HFF-Myc (cell line): Measurements from ENCODE around the gene ZBTB6.

Source experiments
- DNase-seq: peaks from one replicate; pipeline ENCODE4 v3.0.0-alpha.2; 2011; ENCODE audit warnings: low read depth; ENCODE audit errors: extremely low read depth
- H3K4me3 ChIP-seq: replicated peaks from 2 replicates; pipeline ENCODE4 v1.5.1; 2011; ENCODE audit warnings: low read depth, mild to moderate bottlenecking, control low read depth, low read length
- TF ChIP-seq, protein P1 (sequence below): IDR thresholded peaks from 2 replicates; pipeline ENCODE4 v1.5.1; 2012; ENCODE audit warnings: mild to moderate bottlenecking, low read depth, low read length, control low read depth; ENCODE audit errors: missing control alignments

ZBTB6 gene

DNA sequence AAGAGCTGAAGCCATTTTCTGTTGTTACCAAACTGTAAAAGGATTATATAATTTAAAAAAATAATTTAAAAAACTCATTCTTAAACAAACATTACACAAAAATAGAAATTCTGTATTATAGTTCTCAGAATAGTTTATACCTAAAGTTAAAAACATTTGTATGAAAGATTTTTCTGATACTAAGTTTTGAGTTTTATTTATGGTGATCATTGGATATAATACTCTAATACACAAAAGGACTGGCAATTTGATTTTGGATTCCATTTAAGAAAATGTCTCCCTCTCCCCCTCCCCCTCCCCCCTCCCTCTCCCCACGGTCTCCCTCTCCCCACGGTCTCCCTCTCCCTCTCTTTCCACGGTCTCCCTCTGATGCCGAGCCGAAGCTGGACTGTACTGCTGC, 47.0 kb downstream of the ZBTB6 start:
- H3K4me3 ChIP-seq: no peak overlapping the region
- no peak for DNase-seq
- TF ChIP-seq, protein P1, sequence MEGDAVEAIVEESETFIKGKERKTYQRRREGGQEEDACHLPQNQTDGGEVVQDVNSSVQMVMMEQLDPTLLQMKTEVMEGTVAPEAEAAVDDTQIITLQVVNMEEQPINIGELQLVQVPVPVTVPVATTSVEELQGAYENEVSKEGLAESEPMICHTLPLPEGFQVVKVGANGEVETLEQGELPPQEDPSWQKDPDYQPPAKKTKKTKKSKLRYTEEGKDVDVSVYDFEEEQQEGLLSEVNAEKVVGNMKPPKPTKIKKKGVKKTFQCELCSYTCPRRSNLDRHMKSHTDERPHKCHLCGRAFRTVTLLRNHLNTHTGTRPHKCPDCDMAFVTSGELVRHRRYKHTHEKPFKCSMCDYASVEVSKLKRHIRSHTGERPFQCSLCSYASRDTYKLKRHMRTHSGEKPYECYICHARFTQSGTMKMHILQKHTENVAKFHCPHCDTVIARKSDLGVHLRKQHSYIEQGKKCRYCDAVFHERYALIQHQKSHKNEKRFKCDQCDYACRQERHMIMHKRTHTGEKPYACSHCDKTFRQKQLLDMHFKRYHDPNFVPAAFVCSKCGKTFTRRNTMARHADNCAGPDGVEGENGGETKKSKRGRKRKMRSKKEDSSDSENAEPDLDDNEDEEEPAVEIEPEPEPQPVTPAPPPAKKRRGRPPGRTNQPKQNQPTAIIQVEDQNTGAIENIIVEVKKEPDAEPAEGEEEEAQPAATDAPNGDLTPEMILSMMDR: no peak

DNA sequence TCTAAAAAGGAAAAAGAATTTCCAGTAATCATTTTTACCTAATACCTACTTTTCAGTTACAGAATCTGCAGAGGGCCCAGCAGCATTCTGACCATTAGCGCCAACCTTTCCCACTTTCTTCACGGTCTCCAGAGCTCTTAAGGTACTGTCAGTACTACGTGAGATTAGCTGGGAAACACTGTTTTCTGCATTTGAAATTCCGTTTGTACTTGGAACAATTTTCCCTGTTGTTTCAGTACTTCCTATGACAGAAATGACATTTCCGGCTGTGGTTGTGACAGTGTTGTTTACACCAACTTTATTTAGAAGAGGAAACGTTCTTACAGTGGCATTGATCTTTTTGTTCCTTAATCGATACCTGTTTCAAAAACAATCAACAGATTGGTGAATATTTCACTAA, 47.8 kb downstream of the ZBTB6 start:
- H3K4me3 ChIP-seq: no peak overlapping the region
- TF ChIP-seq, protein P1: no peak
- DNase-seq: no peak

DNA sequence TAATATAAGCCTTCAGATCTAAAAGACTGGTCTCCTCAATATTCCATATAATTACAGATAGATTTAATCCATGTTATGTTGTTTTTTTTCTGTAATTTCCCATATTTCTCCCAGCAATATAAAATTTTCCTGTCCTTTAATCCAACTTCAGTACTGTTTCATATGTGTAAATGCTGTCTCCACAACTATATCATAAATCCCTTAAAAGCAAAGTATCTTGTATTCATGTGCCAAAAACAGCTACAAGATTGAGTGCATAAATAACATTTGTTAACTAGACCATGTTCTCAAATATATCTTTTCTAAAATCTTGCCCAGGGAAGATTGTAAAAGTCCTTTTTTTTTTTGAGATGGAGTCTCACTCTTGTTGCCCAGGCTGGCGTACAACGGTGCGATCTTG, 49.7 kb downstream of the ZBTB6 start:
- no peak for DNase-seq
- no peak overlapping the region for H3K4me3 ChIP-seq
- TF ChIP-seq, protein P1: no peak

DNA sequence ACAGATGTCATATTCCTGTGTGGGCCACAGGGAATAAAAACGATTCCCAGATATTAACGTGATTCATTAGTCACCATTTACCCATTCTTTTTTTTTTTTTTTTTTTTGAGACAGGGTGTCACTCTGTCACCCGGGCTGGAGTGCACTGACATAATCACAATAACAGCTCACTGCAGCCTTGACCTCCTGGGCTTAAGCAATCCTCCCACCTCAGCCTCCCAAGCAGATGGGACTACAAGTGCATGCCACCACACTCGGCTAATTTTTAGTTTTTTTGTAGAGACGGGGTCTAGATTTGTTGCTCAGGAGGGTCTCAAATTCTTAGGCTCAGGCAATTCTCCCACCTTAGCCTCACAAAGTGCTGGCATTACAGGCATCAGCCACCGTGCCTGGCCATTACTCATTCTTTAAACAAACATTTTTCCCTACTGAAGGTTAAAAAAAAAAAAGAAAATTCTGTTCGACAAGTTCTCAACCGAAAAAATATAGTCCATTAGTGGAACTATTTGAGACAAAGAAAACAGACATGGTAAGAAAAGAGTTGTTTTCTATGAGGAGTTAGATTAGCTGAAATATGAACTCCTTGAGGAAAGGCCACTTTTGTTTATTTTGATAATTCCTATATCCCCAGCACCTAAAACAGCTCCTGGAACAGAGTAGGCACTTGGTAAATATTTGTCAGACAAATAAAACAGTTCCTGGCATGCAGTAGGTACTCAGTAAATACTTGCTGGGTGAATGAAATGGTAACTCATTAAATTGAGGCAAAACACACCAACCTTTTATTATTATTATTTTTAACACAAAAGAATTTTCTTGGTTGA, 52.6 kb downstream of the ZBTB6 start:
- no peak overlapping the region for H3K4me3 ChIP-seq
- TF ChIP-seq, protein P1: no peak
- DNase-seq: no peak
